ENCODE results near the gene GALNT18.
"Not testable (repeated sequence)": the region's sequence is repeated elsewhere in the genome, so short reads cannot be mapped to it uniquely, and the experiment has no call there.

The GALNT18 gene

DNA sequence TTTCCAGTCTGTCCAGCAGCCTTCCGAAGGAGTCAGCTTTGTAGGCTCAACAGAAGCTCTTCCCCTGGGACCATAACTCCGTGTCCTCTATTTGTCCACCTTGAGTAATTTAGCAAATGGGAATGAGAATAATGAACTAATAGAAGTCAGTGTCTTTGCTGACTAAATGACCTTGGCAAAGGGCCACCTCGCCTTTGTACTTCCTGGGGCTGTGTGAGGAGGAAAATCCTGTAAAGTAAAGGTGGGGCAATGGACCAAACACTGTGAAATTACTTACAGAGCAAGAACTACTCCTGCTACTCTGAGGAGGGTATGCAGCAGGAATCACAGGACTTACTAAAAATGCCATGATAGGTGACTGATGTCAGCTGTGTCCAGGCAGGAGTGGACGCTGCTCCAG lies 232.6 kb downstream of the GALNT18 start:
- DNase-seq (ENCODE audit: low read depth, low spot score): no peak

DNA sequence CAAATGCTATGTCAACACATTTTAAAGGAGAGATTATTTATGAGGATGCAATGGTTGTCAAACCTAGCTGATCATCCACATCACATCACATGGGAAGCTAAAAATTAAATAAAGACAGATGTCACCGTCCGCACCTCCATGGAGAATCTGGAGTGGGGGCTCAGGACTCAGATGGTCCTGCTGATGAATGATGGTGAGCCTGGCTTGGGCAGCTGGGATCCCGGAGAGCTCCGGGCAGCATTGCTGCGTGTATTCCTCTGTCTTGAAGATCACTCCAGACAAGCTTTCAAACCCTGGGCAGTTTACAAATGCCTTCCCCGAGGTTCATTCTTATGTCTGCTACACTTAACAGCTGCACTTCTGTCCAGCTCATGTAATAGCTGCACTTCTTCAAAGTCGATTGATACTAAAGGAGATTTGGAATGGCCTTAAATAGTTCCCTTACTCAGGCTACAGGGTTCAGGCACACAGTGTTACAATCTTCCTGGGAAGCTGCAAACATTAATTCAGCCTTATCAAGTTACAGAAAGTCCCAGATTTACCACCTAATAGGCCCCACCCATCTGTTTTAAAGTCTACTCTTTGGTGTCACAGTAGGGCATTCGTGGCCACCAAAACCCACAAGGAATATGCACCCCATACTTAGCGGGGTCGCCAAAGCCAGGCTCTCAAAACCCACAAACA lies 234.0 kb downstream of the GALNT18 start:
- DNase-seq (ENCODE audit: low read depth, low spot score): no peak

DNA sequence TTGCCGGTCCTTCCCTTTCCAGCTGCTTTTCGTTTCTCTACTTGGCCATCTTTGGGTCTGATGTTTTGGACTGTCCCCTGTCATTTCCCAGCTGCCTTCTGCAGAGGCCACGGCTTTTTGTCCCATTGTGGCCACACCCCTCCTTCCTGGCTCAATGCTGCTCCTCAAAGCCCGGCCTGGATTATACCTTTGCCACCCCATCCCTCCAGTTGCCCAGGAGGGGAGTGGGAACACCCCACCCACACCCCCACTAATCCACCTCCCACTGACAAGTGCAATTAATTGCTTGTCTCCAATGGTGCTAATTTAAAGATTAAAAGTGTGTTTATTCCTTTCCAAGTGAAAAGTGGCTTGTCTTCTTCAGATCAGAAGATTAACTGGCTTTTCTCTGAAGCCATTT lies 234.6 kb downstream of the GALNT18 start:
- no peak for DNase-seq (ENCODE audit: low read depth, low spot score)

DNA sequence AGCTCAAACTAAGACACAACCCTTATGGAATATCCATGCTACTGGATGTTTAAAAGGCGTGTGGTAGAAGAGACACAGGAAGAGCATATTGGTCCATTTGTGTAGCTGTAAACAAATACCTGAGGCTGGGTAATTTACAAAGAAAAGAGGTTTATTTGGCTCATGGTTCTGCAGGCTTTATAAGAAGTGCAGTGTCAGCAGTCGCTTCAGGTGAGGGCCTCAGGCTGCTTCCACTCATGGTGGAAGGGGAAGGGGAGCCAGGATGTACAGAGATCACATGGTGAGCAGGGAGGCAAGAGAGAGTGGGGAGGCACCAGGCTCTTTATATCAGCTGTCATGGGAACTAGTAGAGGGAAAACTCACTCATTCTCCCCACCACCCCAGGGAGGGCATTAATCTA lies 237.0 kb downstream of the GALNT18 start:
- DNase-seq (ENCODE audit: low read depth, low spot score): no peak

DNA sequence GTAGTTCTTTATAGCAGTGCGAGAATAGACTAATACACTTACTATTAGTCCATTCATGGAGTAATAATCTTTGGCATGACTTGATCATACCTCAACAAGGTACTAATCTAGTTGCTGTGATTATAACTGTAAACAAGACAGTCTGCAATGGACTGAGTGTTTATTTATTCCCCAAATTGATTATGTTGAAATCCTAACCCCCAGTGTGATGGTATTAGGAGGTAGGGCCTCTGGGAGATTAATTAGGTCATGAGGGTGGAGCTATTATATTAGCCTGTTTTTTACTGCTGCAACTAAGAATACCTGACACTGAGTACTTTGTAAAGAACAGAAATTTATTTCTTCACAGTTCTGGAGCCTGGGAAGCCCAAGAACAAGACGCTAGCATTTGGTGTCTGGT lies 237.8 kb downstream of the GALNT18 start:
- DNase-seq (ENCODE audit: low read depth, low spot score): no peak

DNA sequence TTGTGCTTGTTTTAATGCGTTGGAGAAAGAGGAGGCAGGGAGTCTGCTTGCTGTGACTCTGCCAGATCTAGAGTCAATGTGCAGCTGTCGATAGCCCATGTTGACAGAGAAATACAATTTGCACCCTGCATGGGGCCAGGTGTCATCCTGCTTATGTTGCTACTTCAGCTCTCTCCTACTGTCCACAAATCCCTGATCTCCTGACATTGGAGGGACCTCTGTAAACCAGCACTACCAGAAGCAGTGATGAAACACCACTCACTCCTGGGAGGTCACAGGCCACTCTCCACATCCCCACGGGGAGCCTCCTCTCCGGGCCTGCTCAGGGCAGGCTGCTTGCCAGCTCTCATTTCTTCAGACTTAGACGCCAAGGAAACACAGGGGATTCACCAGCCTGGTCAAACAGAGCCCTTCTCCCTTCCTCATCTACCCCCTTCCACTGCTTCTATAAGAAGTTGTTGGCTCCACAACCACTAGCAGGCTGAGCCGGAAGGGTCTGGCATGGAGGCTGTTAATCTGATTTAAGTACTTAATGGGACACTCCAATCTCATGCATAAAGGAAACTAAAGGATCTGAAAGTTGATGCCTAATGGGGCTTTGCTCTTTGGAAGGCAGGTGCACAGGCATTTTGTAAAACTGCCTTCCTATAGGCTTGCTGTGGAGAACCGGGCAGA lies 238.8 kb downstream of the GALNT18 start:
- DNase-seq (ENCODE audit: low read depth, low spot score): no peak

DNA sequence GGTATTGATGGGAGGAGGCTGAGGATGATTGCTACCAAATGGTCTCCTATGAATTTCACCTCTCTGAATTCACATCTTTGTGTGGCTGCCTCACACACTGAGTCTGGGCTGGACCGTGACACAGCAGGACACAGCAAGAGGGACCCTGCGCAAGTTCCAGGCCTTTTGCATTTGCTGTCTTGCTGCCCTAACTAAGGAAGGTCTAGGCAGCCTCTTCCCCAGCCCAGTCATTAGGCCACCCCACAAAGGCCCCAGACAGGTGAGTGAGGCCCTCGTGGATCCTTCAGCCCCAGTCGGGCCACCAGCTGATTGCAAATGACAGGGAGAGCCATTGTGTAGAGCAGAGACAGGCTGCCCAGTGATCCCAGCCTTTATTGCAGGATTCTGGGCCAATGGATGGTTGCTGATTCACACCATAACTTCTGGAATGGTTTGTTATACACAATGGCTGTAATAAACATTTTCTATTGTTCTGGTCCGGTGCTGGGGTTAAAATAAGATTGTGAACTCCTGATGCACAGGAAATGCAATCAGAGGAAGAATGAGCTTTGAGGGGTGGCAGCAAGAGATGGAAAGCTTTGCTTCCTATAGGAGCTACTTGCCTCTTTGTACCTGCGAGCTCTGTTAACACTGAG lies 240.2 kb downstream of the GALNT18 start:
- no peak for DNase-seq (ENCODE audit: low read depth, low spot score)

DNA sequence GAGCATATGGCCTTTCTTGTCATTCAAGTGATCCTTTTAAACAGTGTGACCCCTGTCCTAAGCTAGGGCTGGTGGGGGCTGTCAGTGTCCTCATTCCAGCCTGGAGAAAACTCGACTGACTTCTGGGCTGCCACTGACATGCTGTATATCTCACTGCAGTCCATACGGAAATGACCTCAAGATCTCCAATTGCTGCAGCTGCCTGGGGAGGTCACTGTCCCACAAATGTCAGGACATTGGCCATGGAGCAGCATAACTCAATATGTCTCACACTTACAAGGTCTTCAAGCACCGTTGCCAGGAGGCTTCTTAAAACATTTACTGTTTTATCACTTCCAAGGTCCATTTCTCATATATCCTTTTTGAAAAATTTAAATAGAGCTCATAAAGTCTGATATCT lies 240.9 kb downstream of the GALNT18 start:
- DNase-seq (ENCODE audit: low read depth, low spot score): no peak

DNA sequence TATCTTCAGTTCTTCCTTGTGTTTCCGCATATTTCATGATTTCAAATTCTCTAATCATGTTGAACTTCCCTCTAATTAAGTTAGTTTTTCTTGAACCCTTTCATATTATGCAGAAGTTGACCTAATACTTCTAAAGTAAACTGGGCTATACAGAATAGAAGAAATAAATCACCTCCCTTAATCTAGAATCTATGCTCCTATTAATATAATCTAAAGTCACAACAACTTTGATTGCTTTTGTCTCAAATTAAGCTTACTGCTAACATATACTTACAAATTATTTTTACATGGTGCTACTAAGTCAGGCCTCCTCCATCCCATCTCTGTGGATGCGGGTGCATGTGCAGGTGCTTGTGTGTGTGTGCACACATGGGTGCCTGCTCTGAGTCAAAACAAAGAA lies 241.5 kb downstream of the GALNT18 start:
- no peak for DNase-seq (ENCODE audit: low read depth, low spot score)

DNA sequence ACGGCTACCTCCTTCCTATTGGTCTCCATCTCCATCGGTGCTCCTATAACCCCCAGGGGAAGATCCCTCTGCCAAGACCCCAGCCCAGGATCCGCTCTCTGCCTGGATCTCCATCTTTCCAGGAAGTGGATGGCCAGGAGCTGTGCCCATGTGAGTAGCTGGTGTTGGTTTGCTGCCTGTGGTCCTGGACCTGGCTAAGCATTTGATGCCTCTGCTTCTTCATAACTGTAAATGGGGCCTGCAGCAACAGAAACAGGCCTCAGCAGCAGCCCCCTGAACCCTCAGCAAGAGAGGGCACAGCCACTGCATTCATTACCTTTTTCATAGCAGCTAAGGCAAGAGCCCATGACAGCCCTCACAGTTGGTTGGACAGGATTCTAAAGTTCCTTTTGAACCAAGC lies 242.1 kb downstream of the GALNT18 start:
- DNase-seq (ENCODE audit: low read depth, low spot score): no peak

DNA sequence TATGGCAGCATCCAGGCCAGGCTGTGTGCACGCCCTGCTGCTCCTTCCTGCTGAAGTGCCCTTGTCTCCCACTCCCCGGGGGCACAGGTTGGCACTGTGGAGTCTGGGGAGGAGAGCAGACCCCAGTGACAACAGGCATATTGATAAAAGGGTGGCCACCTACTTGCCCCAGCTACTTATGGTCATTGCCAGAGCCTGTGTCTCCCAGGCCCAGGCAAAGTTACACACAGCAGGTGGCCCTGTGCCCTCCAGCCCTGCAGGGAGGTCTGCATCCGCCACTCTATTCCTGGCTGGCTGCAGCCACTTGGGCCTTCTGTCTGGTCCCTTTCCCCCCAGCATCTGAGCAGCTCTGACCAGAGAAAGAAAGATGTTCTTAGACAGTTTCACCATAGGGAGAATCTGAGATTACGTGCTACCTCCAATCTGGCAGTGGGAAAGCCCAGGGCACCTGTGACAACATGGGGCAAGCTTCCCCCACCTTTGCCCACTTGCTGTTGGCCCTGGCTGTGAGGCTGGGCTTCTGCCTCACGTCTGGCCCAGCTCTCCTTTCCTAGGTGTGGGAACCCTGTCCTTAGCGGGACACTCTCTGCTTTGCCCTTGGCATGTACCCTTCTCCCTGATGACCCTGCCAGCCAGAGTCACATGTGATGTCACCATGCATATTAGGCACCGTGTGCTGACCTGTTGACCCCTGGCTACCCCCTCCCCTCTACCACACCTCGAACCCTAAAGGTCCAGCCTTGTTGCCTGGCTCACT lies 243.4 kb downstream of the GALNT18 start:
- no peak for DNase-seq (ENCODE audit: low read depth, low spot score)

DNA sequence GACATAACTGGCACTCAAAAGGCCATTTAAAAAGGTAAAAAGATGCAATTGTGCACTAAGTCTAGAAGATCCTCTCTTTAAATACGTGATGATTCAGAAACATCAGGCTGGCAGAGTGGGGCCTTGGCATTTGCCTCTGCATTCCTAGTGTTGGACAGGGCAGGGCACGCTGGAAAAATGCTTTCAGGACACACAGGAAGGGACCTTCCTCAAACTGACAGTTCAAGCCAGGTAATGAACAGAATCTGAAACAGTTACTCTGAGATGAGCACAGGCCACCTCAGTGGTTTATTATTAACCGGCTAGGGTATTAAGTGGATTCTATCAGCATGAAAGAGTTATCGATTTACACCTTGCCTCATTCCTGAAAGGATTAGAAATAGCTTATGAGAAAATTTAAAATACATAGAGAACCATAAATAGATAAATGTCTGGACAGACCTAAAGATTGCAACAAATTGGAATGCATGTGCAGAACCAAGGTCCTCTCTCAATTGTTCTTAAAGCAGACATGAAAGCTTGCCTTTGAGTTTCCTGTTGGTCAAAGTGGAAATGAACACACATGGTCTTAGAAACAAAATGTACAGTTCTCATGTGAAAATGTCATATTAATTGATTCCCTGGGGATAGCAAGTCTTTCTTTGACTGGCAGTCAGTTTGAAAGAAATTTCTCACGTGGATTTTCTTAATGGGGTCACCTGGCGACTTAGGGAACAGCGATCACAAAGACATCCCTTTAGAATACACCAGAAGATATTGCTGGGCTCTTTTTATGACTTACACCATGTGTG lies 247.3 kb downstream of the GALNT18 start:
- no peak for DNase-seq (ENCODE audit: low read depth, low spot score)

DNA sequence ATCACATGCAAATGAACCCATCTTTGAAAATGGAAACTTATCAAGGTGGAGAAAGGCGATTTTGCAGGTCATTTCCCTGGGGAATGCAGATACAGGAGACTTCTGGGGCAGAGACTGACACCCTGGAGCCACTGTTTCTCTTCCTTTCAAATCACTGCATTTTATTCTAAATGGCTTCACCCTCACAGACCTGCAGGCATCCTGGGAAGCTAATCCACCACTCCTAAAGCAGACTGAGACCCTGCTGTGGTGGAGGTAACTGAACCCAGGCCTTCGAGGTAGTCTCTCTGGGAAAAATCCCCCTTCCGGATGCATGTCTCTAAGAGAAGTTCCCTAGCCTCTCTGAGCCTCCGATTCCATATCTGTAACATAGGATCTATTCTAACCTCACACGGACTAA lies 247.9 kb downstream of the GALNT18 start:
- no peak for DNase-seq (ENCODE audit: low read depth, low spot score)

DNA sequence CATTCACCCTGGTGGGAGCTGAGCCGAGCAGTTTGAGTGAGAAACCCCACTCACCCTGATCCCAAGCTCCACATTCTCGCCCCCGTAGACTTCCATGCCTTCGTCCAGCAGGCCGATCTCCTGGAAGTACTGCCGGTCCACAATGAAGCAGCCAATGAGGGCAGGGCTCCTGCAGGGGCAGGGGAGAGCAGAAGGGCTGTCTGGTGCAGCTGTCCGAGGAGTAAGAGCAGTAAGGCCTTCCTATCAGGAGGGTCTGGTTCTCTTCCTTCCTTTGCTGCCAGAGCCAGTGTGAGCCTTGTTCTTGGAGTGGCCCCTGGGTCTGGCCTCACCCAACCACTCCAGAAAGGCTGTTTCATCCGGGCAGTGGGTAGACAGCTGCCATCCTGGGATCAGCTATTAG lies 249.3 kb downstream of the GALNT18 start:
- DNase-seq (ENCODE audit: low read depth, low spot score): no peak

DNA sequence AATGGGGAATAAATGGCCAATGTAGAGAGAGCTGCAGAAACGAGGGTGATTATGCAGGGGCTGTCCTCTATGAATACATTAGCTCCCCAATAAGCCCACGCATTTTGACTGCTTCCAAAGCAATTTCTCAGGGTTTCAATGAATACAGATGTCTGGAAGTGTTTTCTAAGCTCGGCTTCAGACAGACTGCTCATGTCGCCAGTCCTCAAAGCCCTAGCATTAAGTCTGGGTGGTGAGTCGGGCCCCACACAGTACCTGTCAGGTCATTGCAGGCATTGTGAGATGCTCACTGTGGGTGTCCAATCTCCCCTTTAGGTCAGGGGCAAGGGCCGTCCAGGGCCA lies 250.9 kb downstream of the GALNT18 start:
- DNase-seq (ENCODE audit: low read depth, low spot score): no peak

DNA sequence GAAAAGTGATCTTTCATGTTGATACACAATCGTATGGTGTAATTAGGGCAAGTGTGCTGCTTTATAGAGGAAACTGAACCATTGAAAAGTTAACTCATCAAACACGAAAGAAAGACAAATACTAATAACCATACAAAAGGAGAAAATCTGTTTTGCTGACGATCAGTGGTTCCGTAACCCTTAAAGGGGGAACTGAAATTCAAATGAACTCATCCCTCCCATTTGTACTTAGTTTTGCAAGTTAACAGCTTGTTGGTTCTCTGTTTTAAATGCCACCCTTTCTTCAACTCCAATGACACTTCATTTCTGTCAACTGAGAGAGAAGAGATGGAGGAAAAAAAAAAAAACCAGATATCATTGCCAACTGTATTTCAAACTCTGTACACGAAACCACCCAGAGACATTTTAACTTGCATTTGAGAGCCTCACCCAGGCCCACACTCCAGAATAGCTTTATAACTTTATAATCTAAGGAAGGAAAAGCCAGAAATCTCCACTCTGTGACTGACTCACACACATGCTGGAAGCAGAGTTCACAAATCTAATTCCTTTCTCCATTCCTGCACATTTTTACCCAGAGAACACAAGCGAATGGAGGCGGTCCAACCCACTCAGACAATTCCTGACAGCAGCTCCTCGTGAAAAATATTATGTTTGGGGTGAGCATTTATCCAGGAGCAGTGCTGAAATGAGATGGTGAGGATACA lies 251.4 kb downstream of the GALNT18 start:
- peak; percentile 45 for DNase-seq (ENCODE audit: low read depth, low spot score)

DNA sequence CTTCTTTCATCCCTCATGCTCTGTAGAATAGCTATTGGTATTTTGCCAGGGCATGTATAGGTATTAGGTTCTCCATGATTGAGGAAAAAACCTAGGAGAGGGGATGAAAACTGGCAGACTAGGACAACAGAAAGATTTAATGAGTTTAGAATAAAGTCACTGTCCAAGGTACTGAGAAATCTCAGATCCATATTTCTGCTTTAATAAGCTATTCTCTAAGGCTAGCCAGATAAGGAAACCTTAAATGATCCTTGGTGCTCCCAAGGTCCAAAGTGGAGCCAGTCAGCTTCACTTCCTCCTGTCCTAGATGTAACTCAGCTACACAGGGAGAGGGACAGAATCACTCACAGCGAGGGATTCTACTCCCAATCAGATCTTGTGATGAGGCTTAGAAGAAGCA lies 255.0 kb downstream of the GALNT18 start:
- DNase-seq (ENCODE audit: low read depth, low spot score): peak; percentile 28

DNA sequence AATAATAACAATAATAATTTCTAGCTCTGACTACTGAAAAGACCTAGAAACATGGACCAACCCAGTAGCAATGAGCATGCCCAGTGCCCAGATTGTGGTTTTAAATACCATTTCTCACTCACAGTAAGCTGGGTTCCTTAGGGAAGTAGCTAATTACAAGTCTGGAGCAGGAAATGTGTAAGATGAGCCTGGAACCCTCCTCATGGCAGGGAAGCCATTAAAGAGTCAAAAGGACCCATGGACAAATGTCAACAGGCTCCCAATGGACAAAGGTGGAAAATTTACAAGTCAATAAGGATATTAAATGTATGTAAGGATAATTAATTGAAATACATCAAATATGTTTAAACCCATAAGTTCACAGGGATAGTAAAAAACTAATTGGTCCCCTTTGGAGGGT lies 258.1 kb downstream of the GALNT18 start:
- DNase-seq (ENCODE audit: low read depth, low spot score): no peak

DNA sequence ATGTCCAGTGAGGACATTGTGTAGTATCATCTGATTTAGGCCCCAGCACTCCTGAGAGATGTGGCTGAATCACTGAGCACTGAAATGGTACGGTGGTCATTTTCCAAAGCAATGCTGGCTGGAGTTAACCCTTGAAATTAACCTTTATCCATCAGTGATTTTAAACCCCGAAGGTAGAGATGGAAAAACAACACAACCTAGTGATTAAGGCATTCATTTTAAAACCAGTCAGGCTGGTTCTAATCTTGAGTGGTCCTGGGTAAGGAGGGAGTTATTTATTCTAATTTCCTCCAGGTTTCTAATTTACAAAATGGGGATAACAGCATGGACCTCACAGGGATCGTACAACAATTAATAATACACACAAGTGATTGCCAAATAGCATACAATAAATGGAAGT lies 262.2 kb downstream of the GALNT18 start:
- no peak for DNase-seq (ENCODE audit: low read depth, low spot score)

DNA sequence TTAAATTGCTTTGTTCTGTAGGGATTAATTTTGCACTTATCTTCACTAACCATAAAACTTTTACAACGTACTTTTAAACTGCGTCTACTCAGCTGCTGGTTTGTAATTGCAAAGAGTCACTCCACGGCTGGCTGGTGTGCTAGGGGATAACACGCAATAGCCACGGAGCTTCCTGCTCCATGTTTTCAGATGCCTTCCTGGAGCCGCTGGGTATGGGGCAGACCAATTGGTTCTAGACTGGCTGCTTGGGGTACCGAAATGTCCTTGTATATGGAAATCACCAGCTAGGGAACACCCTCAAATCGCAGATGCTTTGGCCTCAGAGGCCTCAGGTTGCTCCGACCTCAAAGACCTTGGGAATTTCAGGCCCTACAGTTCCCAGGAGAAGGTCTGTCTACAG lies 265.0 kb downstream of the GALNT18 start:
- no peak for DNase-seq (ENCODE audit: low read depth, low spot score)

DNA sequence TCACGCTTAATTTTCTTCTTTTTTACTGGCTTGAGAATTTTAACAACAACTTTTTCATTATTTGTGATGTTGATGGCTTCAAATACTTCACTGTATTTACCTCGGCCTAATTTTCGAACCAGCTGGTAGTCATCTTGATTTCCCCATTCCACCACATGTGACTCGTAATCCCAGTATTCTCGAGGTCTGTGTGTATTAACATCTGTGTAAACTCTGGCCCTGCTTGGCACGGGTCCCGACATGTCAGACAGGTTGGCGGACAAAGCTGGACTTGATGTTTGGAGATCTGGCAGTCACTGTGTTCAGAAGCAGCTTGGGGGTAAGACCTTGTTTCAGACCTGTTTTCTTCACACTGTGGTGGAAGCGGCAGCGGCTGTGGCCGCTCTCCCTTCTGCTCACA lies 268.9 kb downstream of the GALNT18 start, which contains the start of gene CSNK2A3:
Gene CSNK2A3, minus strand, starts transcription at position 373 of the 400 bp plus-strand sequence. Its CDS starts 131 bp downstream, at position 242.
- DNase-seq (ENCODE audit: low read depth, low spot score): not testable (repeated sequence)
